Measurements from ENCODE around the gene PAX8. TPM values are rescaled to one million over a fixed set of nuclear protein-coding genes. Genes with fewer than 3 reads are reported as not detected.
A peak's percentile ranks its signal among the peaks of the same experiment; 100 is the strongest.

PAX8 gene
- total and polyA plus RNA-seq, 12 donors: 1.7 to 72.3 (median 11.6) TPM

DNA sequence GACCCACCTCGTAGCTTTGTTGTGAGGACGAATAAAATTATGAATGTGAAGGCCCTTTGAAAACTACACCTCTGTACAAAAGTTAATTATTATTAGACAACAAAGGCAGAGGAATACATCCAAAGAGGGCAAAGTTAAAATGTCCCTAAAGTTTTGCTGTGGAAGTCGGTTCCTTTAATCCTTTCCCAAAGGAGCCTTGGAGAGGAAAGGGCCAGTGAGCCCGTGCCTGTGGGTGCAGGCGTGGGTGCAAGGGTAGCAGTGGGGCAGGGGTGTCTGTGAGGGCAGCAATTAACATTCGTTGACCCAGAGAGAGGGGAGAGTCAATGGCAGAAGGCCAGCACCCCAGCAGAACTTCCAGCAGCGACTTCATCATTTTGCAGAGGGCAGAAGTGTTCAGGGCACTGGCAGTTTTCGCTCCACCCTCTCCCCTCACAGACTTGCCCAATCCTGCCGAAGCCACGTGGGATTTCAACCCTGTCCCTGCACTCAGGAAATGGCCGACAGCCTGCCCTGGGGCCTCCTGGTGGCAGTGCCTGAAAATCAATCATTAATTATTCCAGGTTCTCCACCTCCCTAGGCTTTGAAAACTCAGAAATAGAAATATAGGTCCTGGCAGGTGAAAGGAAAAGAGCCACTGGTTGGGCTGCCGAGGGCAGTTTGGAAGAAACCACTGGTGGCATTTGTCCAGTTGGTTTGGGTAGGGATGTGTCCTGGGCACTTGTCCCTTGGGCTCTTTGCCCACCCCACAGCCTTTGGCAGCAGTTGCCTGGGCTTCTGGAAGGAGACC lies 4.2 kb upstream of the PAX8 start:
- TF ChIP-seq POLR2A (IDR thresholded peaks at IDR 0.05): peak in 1 of 2 donors; percentile 54
- TF ChIP-seq, protein P1, sequence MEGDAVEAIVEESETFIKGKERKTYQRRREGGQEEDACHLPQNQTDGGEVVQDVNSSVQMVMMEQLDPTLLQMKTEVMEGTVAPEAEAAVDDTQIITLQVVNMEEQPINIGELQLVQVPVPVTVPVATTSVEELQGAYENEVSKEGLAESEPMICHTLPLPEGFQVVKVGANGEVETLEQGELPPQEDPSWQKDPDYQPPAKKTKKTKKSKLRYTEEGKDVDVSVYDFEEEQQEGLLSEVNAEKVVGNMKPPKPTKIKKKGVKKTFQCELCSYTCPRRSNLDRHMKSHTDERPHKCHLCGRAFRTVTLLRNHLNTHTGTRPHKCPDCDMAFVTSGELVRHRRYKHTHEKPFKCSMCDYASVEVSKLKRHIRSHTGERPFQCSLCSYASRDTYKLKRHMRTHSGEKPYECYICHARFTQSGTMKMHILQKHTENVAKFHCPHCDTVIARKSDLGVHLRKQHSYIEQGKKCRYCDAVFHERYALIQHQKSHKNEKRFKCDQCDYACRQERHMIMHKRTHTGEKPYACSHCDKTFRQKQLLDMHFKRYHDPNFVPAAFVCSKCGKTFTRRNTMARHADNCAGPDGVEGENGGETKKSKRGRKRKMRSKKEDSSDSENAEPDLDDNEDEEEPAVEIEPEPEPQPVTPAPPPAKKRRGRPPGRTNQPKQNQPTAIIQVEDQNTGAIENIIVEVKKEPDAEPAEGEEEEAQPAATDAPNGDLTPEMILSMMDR (IDR thresholded peaks at IDR 0.05): peak; percentile 16 to 77 (median 64)
- Histone ChIP-seq H3K36me3 (replicated peaks in 1 of 2) (no peaks in the 10 kb centered on the region), H3K4me1 (replicated peaks in 1 of 2) (peaks cover 20 to 23% of the 10 kb centered on the region in 2 donors), H3K9me3 (replicated peaks in 1 of 3) (no peaks in the 10 kb centered on the region), H3K27me3 (peaks cover 6% of the 10 kb centered on the region), H3K27ac (peak overlapping the region; percentile 84 to 96 (median 91)), H3K4me3 (no peak overlapping the region)
- 25 to 40% (median 28%) methylated on average over 9 to 12 of the region's 12 CpGs for WGBS, 4 donors
- peak; percentile 79 to 93 (median 88) for DNase-seq
- intact Hi-C loops (cut with DNase I): no loop called here

DNA sequence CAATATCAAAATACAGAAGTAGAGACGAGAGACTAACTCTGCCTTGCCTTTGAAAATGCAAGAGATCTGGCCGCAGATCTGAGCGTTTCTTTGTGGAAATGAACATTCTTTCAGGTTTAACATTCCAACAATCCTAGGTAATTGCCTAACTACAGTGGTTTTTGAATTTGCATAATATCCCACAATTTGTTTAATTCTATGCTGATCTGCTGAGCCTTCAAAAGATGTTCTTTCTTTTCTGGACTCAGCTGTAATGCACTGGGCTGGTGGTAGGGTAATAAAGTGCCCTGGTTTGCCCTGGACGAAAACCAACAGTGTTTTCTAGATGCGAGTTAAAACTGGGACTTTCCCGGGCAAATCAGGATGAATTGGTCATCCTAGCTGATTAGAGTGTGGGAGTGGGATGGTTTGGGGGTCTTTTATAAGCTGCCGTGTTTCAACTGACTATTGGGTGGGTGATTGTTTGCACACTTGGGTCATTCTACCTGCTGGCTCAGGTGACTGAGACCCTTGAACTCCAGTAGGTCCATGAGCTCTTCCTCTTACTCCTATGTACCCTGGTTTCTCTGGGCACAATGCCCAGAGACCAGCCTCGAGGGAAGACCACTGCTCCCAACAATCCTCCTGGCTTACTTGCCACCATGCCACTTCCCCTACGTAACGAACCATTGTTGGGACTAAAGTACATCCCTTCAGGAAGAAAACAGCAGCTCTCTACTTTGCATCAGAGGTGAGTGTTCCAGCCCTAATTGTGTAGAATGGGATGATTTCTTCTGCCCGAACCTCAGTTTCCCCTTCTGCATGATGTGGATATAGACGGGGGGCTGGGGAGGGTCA lies 3.4 kb upstream of the PAX8 start:
- intact Hi-C loops (cut with DNase I): no loop called here
- Histone ChIP-seq H3K9me3 (replicated peaks in 1 of 3) (no peaks in the 10 kb centered on the region), H3K27ac (peak overlapping the region; percentile 84 to 96 (median 91)), H3K27me3 (peaks cover 12% of the 10 kb centered on the region), H3K4me3 (no peak overlapping the region), H3K4me1 (replicated peaks in 1 of 2) (peaks cover 20 to 26% of the 10 kb centered on the region in 2 donors), H3K36me3 (replicated peaks in 1 of 2) (no peaks in the 10 kb centered on the region)
- 67 to 81% (median 72%) methylated on average over 12 of the region's 12 CpGs for WGBS, 4 donors
- TF ChIP-seq, protein P1 (IDR thresholded peaks at IDR 0.05): no peak
- no peak for TF ChIP-seq POLR2A (IDR thresholded peaks at IDR 0.05)
- no peak for DNase-seq

DNA sequence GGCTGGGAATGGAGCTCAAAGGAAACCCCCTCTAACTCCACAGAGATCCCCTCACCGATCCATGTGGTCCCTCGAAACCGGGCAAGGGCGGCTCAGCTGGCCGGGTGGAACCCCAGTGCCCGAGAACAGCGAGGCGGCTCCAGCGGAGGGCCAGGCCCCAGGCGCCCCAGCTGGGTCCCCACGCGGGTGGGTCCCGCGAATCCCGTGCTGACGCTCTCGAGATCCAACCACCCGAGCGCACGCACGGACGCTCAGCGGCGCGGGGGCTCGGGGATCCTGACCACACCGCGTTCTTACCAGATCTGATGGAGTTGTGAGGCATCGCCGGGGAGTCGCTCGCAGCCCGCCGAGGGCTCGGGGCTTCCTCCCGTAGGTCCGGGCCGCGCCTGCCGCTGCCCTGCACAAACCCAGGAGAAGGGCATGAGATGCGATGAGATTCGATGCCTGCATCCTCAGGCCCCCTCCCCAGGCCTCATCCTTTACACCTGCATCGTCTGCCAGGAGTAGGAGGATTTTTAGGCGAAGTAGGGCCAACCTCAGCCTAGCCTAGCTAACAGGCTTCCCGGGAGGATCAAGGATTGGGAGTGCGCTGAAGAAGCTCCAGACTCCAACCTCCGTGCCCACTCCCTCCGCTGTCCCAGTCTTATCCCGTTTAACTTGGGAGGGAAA lies 514 bp downstream of the PAX8 start:
- no peaks in the 10 kb centered on the region for H3K9me3 ChIP-seq (replicated peaks in 1 of 3)
- intact Hi-C loops (cut with DNase I): no loop called here
- TF ChIP-seq, protein P1 (IDR thresholded peaks at IDR 0.05): no peak
- no peak for TF ChIP-seq POLR2A (IDR thresholded peaks at IDR 0.05)
- H3K4me1 ChIP-seq (replicated peaks in 1 of 2): peaks cover 10% of the 10 kb centered on the region in 2 donors
- H3K27ac ChIP-seq: no peak overlapping the region
- H3K27me3 ChIP-seq: peaks cover 52% of the 10 kb centered on the region
- H3K4me3 ChIP-seq: no peak overlapping the region
- no peak for DNase-seq
- 54 to 60% (median 59%) methylated on average over 14 to 49 of the region's 49 CpGs for WGBS, 4 donors
- no peaks in the 10 kb centered on the region for H3K36me3 ChIP-seq (replicated peaks in 1 of 2)

All from adrenal gland (tissue), 12 donors.